ENCODE results near the gene WNT11. TPM values are rescaled to one million over a fixed set of nuclear protein-coding genes. Genes with fewer than 3 reads are reported as not detected.

The WNT11 gene
- total RNA-seq, 1 experiment from 2014 or later: 0.40 TPM

DNA sequence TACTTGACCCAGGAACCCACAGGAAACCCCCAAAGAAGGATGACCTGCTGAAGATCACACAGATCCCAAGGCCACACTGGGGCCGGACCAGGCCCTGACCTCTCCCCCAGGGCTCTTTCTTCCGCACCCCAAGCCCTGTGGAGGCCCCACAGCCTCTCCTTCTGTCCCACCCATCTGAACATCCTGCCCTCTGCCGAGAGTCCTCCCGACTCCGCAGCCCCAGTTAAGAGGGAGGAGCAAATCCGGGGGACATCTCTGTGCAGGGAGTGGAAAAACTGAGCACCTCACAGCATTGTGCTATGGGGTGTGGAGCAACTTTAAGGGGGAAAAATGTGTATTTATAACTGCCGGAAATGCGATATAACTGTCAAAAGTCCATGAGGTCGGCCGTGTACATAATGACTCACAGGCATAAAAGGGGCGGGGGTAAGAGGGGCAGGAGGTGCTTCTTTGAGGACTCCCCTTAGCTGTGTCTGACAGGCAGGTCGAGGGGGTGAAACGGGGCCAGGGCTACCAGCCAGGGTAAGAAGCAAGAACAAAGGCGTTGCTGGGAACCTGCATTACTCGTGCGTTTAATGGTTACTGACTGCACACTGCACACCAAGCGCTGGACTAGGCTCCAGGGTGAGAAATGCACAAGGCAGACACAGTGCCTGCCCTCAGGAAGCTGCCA lies 57.2 kb downstream of the WNT11 start:
- no peaks in the 10 kb centered on the region for H3K9me3 ChIP-seq (ENCODE audit: low read length)
- H3K27me3 ChIP-seq (ENCODE audit: low read length): no peaks in the 10 kb centered on the region
- ChIA-PET POLR2A (ENCODE audit: unreplicated experiment) (no interaction called here), CTCF (interaction anchor here (0.6 kb wide), 1 partner anchor 258 kb away, joined by 5 read pairs; no protein-coding TSS in a partner anchor)
- no peaks in the 10 kb centered on the region for H3K9me2 ChIP-seq (replicated peaks; ENCODE audit: low read length)
- H3K79me2 ChIP-seq (ENCODE audit: low read length): no peaks in the 10 kb centered on the region
- peak overlapping the region; percentile 50 for H3K9ac ChIP-seq (ENCODE audit: low read length)
- no TSS peak for BruUV-seq (replicated peaks)
- ATAC-seq (peak; percentile 60), DNase-seq (peak; percentile 61)
- H2AFZ ChIP-seq (ENCODE audit: low read length): peak overlapping the region; percentile 49
- no peak for TF ChIP-seq EZH2 (IDR thresholded peaks at IDR 0.05; ENCODE audit: low read length, unreplicated experiment)
- no peak for TF ChIP-seq EZH2phosphoT487 (IDR thresholded peaks at IDR 0.05; ENCODE audit: borderline replicate concordance, low read length)
- TF ChIP-seq, protein P1, sequence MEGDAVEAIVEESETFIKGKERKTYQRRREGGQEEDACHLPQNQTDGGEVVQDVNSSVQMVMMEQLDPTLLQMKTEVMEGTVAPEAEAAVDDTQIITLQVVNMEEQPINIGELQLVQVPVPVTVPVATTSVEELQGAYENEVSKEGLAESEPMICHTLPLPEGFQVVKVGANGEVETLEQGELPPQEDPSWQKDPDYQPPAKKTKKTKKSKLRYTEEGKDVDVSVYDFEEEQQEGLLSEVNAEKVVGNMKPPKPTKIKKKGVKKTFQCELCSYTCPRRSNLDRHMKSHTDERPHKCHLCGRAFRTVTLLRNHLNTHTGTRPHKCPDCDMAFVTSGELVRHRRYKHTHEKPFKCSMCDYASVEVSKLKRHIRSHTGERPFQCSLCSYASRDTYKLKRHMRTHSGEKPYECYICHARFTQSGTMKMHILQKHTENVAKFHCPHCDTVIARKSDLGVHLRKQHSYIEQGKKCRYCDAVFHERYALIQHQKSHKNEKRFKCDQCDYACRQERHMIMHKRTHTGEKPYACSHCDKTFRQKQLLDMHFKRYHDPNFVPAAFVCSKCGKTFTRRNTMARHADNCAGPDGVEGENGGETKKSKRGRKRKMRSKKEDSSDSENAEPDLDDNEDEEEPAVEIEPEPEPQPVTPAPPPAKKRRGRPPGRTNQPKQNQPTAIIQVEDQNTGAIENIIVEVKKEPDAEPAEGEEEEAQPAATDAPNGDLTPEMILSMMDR (conservative IDR thresholded peaks at IDR 0.05; ENCODE audit: low read depth, low read length): no peak
- H3K4me2 ChIP-seq (ENCODE audit: low read length): peak overlapping the region; percentile 52
- intact Hi-C loops (cut with micrococcal nuclease): loop anchor here (1.0 to 10.0 kb wide), 2 partner anchors 64 to 118 kb away; no protein-coding TSS in a partner anchor
- H3F3A ChIP-seq (ENCODE audit: low read length, unreplicated experiment): no peaks in the 10 kb centered on the region
- H3K27ac ChIP-seq (ENCODE audit: low read length): peak overlapping the region; percentile 53
- no peaks in the 10 kb centered on the region for H4K20me1 ChIP-seq (ENCODE audit: low read length)
- peaks cover 37% of the 10 kb centered on the region for H3K4me1 ChIP-seq (ENCODE audit: insufficient read depth, low read length)
- no peak overlapping the region for H3K4me3 ChIP-seq (ENCODE audit: low read length)
- no peaks in the 10 kb centered on the region for H3K36me3 ChIP-seq (ENCODE audit: low read depth, low read length)

DNA sequence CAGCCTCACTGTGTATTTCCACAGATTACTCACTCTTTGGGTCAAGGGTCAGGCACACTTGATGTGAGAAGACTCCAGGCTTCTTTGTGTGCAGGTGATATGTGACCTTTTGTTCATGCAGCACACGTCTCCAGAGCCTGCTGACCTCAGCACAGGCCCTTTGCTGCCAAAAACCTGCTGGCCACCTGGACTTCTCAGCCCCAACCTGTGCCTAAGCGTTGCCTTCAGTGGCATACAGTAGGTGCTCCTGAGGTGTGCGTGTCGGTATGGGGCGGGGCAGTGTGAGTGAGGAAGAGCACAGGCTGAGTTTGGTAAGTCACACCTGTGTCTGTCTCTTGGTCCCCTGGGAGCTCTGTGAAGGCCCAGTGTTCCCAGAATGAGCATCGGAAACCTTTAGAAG lies 58.1 kb downstream of the WNT11 start:
- DNase-seq: peak; percentile 20
- ATAC-seq: no peak
- Histone ChIP-seq H2AFZ (ENCODE audit: low read length) (no peak overlapping the region), H3K79me2 (ENCODE audit: low read length) (no peaks in the 10 kb centered on the region), H3K27ac (ENCODE audit: low read length) (0 out of 2 replicates have a peak overlapping the region, but pooled peaks have one; percentile 53), H3K9me2 (replicated peaks; ENCODE audit: low read length) (no peaks in the 10 kb centered on the region), H3K9me3 (ENCODE audit: low read length) (no peaks in the 10 kb centered on the region), H3K27me3 (ENCODE audit: low read length) (no peaks in the 10 kb centered on the region), H4K20me1 (ENCODE audit: low read length) (no peaks in the 10 kb centered on the region), H3K4me1 (ENCODE audit: insufficient read depth, low read length) (peaks cover 30% of the 10 kb centered on the region), H3F3A (ENCODE audit: low read length, unreplicated experiment) (no peaks in the 10 kb centered on the region), H3K4me3 (ENCODE audit: low read length) (no peak overlapping the region), H3K4me2 (ENCODE audit: low read length) (no peak overlapping the region), H3K36me3 (ENCODE audit: low read depth, low read length) (no peaks in the 10 kb centered on the region), H3K9ac (ENCODE audit: low read length) (peak overlapping the region; percentile 50)
- intact Hi-C loops (cut with micrococcal nuclease): loop anchor here (10.0 kb wide), 1 partner anchor 63 kb away; no protein-coding TSS in a partner anchor
- ChIA-PET POLR2A (ENCODE audit: unreplicated experiment) (no interaction called here), CTCF (interaction anchor here (0.6 kb wide), 1 partner anchor 257 kb away, joined by 5 read pairs; no protein-coding TSS in a partner anchor)
- no TSS peak for BruUV-seq (replicated peaks)
- no peak for TF ChIP-seq EZH2phosphoT487 (IDR thresholded peaks at IDR 0.05; ENCODE audit: borderline replicate concordance, low read length)
- TF ChIP-seq EZH2 (IDR thresholded peaks at IDR 0.05; ENCODE audit: low read length, unreplicated experiment): no peak
- TF ChIP-seq, protein P1 (conservative IDR thresholded peaks at IDR 0.05; ENCODE audit: low read depth, low read length): no peak
